Endothelial cell of umbilical vein (primary cell): Measurements from ENCODE around the gene SDF4. TPM values are rescaled to one million over a fixed set of nuclear protein-coding genes. Genes with fewer than 3 reads are reported as not detected.

ENCODE experiments used
- BruUV-seq: library from RNA; stranded (reverse); fragments of 400-500 nt; replicated peaks from 2 replicates; lab custom pipeline; 2021; lab: Mats Ljungman, UMichigan
- CTCF ChIA-PET: fragments of 300-600, 350-600 bp; sonication (Branson Sonifier 250); formaldehyde crosslinking; loops from one replicate; lab custom pipeline; 2021; ENCODE audit warnings: antibody characterized with exemption, inconsistent platforms; lab: Charles Lee
- POLR2A ChIA-PET: fragments of 300-600, 350-600 bp; sonication (Branson Sonifier 250); formaldehyde crosslinking; loops from one replicate; lab custom pipeline; 2021; ENCODE audit warnings: antibody characterized with exemption, inconsistent platforms; lab: Charles Lee
- DNase-seq: peaks from one replicate; pipeline ENCODE4 v3.0.0-alpha.2; 2011; ENCODE audit warnings: low read depth, low spot score
- FAIRE-seq: peaks from 2 replicates; lab custom pipeline; 2011; peaks lifted over from hg19 to GRCh38; lab: Jason Lieb, UNC
- H2AFZ ChIP-seq: 2 replicates; pipeline ENCODE4 v1.6.0; 2012; ENCODE audit warnings: low read depth, low read length, control low read depth, inconsistent platforms
- H3K27ac ChIP-seq: 2 replicates; pipeline ENCODE4 v1.5.1; 2011; ENCODE audit warnings: low read depth, mild to moderate bottlenecking, control low read depth, low read length, moderate library complexity; ENCODE audit not compliant: insufficient read depth
- H3K27me3 ChIP-seq, 2 experiments: 2 replicates each; pipeline versions ENCODE4 v1.6.0 to v1.6.1; 2011; ENCODE audit warnings: low read length in 2 of 2, mixed read lengths in 1 of 2; ENCODE audit not compliant: control insufficient read depth in 2 of 2, insufficient read depth in 2 of 2
- H3K36me3 ChIP-seq, 2 experiments: 2 replicates in 1 of 2; 3 replicates in 1 of 2; pipeline ENCODE4 v1.5.1; 2011; ENCODE audit warnings: low read length in 2 of 2, mild to moderate bottlenecking in 1 of 2, moderate library complexity in 1 of 2; ENCODE audit not compliant: control insufficient read depth in 2 of 2, insufficient read depth in 2 of 2; ENCODE audit errors: extremely low read depth in 1 of 2
- H3K4me1 ChIP-seq: 3 replicates; pipeline ENCODE4 v1.5.1; 2011; ENCODE audit warnings: mild to moderate bottlenecking, low read length; ENCODE audit not compliant: control insufficient read depth, insufficient read depth; ENCODE audit errors: extremely low read depth
- H3K4me2 ChIP-seq: 2 replicates; pipeline ENCODE4 v1.6.1; 2011; ENCODE audit warnings: low read length, control low read depth, mixed read lengths; ENCODE audit not compliant: insufficient read depth
- H3K4me3 ChIP-seq, 3 experiments: fragments of 200-600 bp in 1 of 3; sonication (generic), shearing (Covaris generic) in 1 of 3; replicated peaks in 1 of 3; 2 replicates each; pipeline ENCODE4 v1.5.1; 2011 to 2016; ENCODE audit warnings: control low read depth in 3 of 3, low read length in 3 of 3, mild to moderate bottlenecking in 2 of 3, inconsistent platforms in 1 of 3, low read depth in 1 of 3, moderate library complexity in 1 of 3; ENCODE audit not compliant: insufficient read depth in 1 of 3
- H3K79me2 ChIP-seq: 2 replicates; pipeline ENCODE4 v1.6.0; 2012; ENCODE audit warnings: low read length, inconsistent platforms; ENCODE audit not compliant: control insufficient read depth, insufficient read depth
- H3K9ac ChIP-seq: replicated peaks from 2 replicates; pipeline ENCODE3; 2011; ENCODE audit warnings: low read length, control low read depth; ENCODE audit not compliant: insufficient read depth; ENCODE audit errors: extremely low read depth
- H3K9me1 ChIP-seq: replicated peaks from 3 replicates; pipeline ENCODE4 v1.6.0; 2011; ENCODE audit warnings: mild to moderate bottlenecking, low read length; ENCODE audit not compliant: control insufficient read depth, insufficient read depth; ENCODE audit errors: extremely low read depth
- H3K9me3 ChIP-seq: replicated peaks from 2 replicates; pipeline ENCODE4 v1.5.1; 2012; ENCODE audit warnings: low read length, inconsistent platforms; ENCODE audit not compliant: control insufficient read depth, insufficient read depth
- H4K20me1 ChIP-seq: replicated peaks from 2 replicates; pipeline ENCODE3; 2011; ENCODE audit warnings: mild to moderate bottlenecking, low read length; ENCODE audit not compliant: control insufficient read depth, insufficient read depth; ENCODE audit errors: extremely low read depth
- EZH2 ChIP-seq: IDR thresholded peaks from 2 replicates; pipeline ENCODE4 v1.6.1; 2012; ENCODE audit warnings: borderline replicate concordance, low read depth, mild to moderate bottlenecking, moderate library complexity, low read length, inconsistent platforms; ENCODE audit not compliant: severe bottlenecking
- FOS ChIP-seq: IDR thresholded peaks from 2 replicates; pipeline ENCODE4 v1.6.1; 2011; ENCODE audit warnings: mild to moderate bottlenecking, low read length, moderate library complexity, borderline replicate concordance; ENCODE audit not compliant: insufficient read depth
- JUN ChIP-seq: IDR thresholded peaks from 2 replicates; pipeline ENCODE4 v1.6.1; 2011; ENCODE audit warnings: borderline replicate concordance, low read depth; ENCODE audit not compliant: insufficient read length, insufficient read depth
- MAX ChIP-seq: IDR thresholded peaks from 2 replicates; pipeline ENCODE4 v1.6.1; 2011; ENCODE audit not compliant: insufficient read depth, insufficient read length
- POLR2A ChIP-seq: IDR thresholded peaks from 2 replicates; pipeline ENCODE4 v1.6.1; 2012; ENCODE audit warnings: low read depth, mild to moderate bottlenecking, control low read depth, low read length
- POLR2AphosphoS5 ChIP-seq: IDR thresholded peaks from 2 replicates; pipeline ENCODE4 v1.6.1; 2012; ENCODE audit warnings: low read depth, mild to moderate bottlenecking, control low read depth, low read length, moderate library complexity; ENCODE audit not compliant: insufficient read depth
- dilution Hi-C: fragments of 300-500 bp; cut with MboI; formaldehyde crosslinking; loops from one replicate; pipeline ENCODE4 v1.15.0; 2019; ENCODE audit warnings: low sequenced_read_pairs; ENCODE audit not compliant: extremely low pct_ligation_motif_present
- intact Hi-C: fragments of 100-400 bp; cut with micrococcal nuclease; formaldehyde crosslinking; loops from one replicate; pipeline ENCODE4 v1.10.0; 2022
- polyA plus RNA-seq, 4 experiments: library from polyadenylated mRNA; depleted of rRNA in 3 of 4; stranded (reverse) in 3 of 4; unstranded in 1 of 4; fragments of >200 nt; gene quantifications; 2 replicates each; pipeline versions ENCODE4 v1.2.1 to v1.2.3, GENCODE V29; 2011 to 2012; ENCODE audit warnings: missing spikeins in 1 of 4
- total RNA-seq: library from RNA; stranded (reverse); gene quantifications from 2 replicates; pipeline ENCODE4 v1.2.3, GENCODE V29; 2021

Gene SDF4
- total and polyA plus RNA-seq, 2 donors (not counting 3 experiments of a cell fraction or from before 2014, with no cell fraction given), result 175 to 185 TPM

- DNase-seq, result no peak
- peaks cover 16% of the 10 kb centered on the region in 2 experiments for H3K27me3 ChIP-seq
- BruUV-seq, result no TSS peak
- no peaks in the 10 kb centered on the region for H3K9me3 ChIP-seq
- H3K9ac ChIP-seq, result no peak within 1 kb of the TSS
- TF ChIP-seq FOS, result no peak
- no peak for TF ChIP-seq POLR2AphosphoS5
- no peak for TF ChIP-seq POLR2A
- no peak for TF ChIP-seq JUN
- TF ChIP-seq MAX, result no peak
- peak; percentile 78 for TF ChIP-seq EZH2
- POLR2A ChIA-PET, result no interaction called here
- H3K4me3 ChIP-seq, result no peak within 1 kb of the TSS
- FAIRE-seq, result no peak
- H3K4me2 ChIP-seq, result no peak within 1 kb of the TSS
- H3K79me2 ChIP-seq, result no peaks in the 10 kb centered on the region
- dilution Hi-C loops (no loop called here), intact Hi-C loops (no loop called here)
- H2AFZ ChIP-seq, result no peak within 1 kb of the TSS
- H3K36me3 ChIP-seq, result no peaks in the 10 kb centered on the region
- H3K4me1 ChIP-seq, result no peaks in the 10 kb centered on the region
- CTCF ChIA-PET, result interaction anchor here (1.0 to 1.6 kb wide), 2 partner anchors 13 to 52 kb away, joined by 3 to 5 read pairs; no protein-coding TSS in a partner anchor
- no peaks in the 10 kb centered on the region for H3K9me1 ChIP-seq
- no peak within 1 kb of the TSS for H3K27ac ChIP-seq
- H4K20me1 ChIP-seq, result no peaks in the 10 kb centered on the region
Observed at GRCh38 chr1:1173793-1174415, 57.9 kb downstream of the SDF4 start, which contains the start of gene TTLL10. TTLL10 (plus strand) TSS chr1:1173880; CDS start chr1:1179216, 5,336 bp downstream.
